Body of pancreas (tissue), 4 donors: ENCODE measurements around the gene PTH1R.

Source experiments
- CTCF ChIP-seq, 7 experiments: fragments of 450-650 bp in 4 of 7; fragments of 200-600 bp in 3 of 7; sonication (generic) in 3 of 7; IDR thresholded peaks; one replicate each; pipeline ENCODE4 v1.5.1; 2016 to 2019; ENCODE audit warnings: antibody characterized with exemption in 7 of 7
- POLR2A ChIP-seq, 3 donors: fragments of 450-650 bp; IDR thresholded peaks; one replicate each; pipeline ENCODE4 v1.6.1; 2016; ENCODE audit warnings: antibody characterized with exemption in 3 of 3, mild to moderate bottlenecking in 2 of 3

- TF ChIP-seq CTCF (IDR thresholded peaks at IDR 0.05) (no peak), POLR2A (IDR thresholded peaks at IDR 0.05) (no peak)
These were observed 18.9 kb downstream of the PTH1R start for GRCh38 chr3:46896386-46896785.
